Measurements from ENCODE around the gene CHI3L2. TPM values are rescaled to one million over a fixed set of nuclear protein-coding genes. Genes with fewer than 3 reads are reported as not detected.

CHI3L2 gene
- polyA plus RNA-seq, 1 donor, result 2.4 TPM

DNA sequence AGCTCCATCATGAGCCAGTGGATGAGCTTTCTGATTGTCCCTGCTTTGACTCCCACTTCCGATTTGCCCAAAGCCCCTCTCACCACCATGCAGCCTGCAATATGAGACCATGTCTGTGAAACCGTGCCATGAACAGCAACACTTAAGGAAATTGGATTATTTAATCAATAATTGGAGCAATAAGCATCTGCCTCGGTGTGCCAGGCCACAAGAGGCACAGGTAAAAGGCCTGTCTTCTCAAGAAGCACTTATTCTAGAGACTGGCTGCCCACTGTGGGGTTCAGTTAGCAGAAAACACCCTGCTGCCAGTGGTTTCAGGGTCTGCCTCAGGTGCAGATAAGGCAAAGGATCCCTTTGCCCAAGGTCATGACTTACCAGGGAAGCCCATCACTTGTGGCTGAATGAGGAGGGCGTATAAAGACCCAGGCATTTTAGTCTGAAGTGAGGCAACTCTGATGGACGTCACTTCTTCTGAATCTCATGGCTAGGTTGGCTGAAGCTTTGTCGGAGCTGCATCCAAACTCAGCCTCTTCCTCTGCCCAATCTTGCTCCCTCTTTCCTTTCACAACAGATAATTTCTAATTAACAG, 7.1 kb upstream of the CHI3L2 start:
- peaks cover 22% of the 10 kb centered on the region for H3K4me1 ChIP-seq (ENCODE audit: control insufficient read depth, insufficient read depth, low read length)
- H3K27ac ChIP-seq (ENCODE audit: low read length), result no peak overlapping the region
- WGBS (ENCODE audit: insufficient coverage, low lambda C conversion rate), result no CpG with 5 or more reads among the region's 6 CpGs

DNA sequence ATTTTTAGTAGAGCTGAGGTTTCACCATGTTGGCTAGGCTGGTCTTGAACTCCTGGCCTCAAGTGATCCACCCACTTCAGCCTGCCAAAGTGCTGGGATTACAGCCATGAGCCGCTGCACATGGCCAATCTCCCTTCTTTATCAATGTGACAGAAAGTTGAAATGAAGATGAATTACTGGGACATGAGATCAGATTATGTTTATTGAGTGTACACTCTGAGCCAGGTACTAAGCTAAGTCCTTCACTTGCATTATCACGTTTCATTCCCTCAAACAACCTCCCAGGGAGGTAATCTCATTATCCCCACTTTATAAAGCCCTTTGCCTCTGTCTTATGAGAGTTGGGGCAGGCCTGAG, 6.3 kb upstream of the CHI3L2 start:
- Histone ChIP-seq H3K27me3 (ENCODE audit: control insufficient read depth, insufficient read depth, low read length) (no peaks in the 10 kb centered on the region), H3K4me3 (ENCODE audit: low read length) (no peak overlapping the region), H3K9me3 (ENCODE audit: control insufficient read depth, low read depth, low read length) (no peaks in the 10 kb centered on the region), H3K27ac (ENCODE audit: low read length) (peak overlapping the region; percentile 9), H3K4me1 (ENCODE audit: control insufficient read depth, insufficient read depth, low read length) (peaks cover 15% of the 10 kb centered on the region), H3K36me3 (ENCODE audit: control insufficient read depth, insufficient read depth, low read length) (no peaks in the 10 kb centered on the region)
- no CpG with 5 or more reads among the region's 2 CpGs for WGBS (ENCODE audit: insufficient coverage, low lambda C conversion rate)
- DNase-seq, result no peak

More for the DNA sequence above, 7.1 kb upstream of the CHI3L2 start:
- Histone ChIP-seq H3K27me3 (ENCODE audit: control insufficient read depth, insufficient read depth, low read length) (no peaks in the 10 kb centered on the region), H3K4me3 (ENCODE audit: low read length) (no peak overlapping the region), H3K9me3 (ENCODE audit: control insufficient read depth, low read depth, low read length) (no peaks in the 10 kb centered on the region), H3K36me3 (ENCODE audit: control insufficient read depth, insufficient read depth, low read length) (no peaks in the 10 kb centered on the region)
- no peak for DNase-seq

DNA sequence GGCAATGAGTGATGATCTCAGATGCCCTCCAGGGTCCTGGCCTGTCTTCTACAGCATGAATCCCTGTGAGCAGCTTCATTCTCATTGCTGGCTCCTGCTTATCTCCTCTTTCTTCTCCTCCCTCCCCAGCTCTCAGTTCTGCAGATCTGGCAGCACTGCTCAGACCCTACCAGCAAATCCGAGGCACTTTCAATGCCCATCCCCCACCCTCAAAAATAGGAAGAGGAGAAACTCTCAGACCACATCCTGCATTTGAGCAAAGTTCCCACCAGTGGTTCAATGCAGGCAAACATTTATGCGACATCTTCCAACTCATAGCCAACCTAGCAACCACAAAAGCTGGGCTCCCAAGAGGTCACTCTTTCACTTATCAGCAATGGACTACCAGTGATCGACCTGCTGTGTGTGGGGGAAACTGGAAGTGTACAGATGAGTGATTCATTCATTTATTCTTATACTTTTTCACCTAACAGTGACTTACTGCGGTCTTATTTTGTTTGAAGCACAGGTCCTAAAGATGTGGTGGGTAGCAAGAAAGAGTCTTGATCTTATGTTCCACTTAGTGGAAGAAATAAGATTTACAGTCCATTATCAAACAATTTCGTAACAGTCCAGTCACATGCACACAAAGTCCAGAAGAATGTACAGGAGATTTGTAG, 5.8 kb upstream of the CHI3L2 start:
- peak overlapping the region; percentile 9 for H3K27ac ChIP-seq (ENCODE audit: low read length)
- no peaks in the 10 kb centered on the region for H3K27me3 ChIP-seq (ENCODE audit: control insufficient read depth, insufficient read depth, low read length)
- DNase-seq, result peak; percentile 30 to 59
- no peaks in the 10 kb centered on the region for H3K36me3 ChIP-seq (ENCODE audit: control insufficient read depth, insufficient read depth, low read length)
- 100% methylated on average over 1 of the region's 5 CpGs for WGBS (ENCODE audit: insufficient coverage, low lambda C conversion rate)
- no peak overlapping the region for H3K4me3 ChIP-seq (ENCODE audit: low read length)
- H3K4me1 ChIP-seq (ENCODE audit: control insufficient read depth, insufficient read depth, low read length), result peaks cover 12% of the 10 kb centered on the region
- no peaks in the 10 kb centered on the region for H3K9me3 ChIP-seq (ENCODE audit: control insufficient read depth, low read depth, low read length)

DNA sequence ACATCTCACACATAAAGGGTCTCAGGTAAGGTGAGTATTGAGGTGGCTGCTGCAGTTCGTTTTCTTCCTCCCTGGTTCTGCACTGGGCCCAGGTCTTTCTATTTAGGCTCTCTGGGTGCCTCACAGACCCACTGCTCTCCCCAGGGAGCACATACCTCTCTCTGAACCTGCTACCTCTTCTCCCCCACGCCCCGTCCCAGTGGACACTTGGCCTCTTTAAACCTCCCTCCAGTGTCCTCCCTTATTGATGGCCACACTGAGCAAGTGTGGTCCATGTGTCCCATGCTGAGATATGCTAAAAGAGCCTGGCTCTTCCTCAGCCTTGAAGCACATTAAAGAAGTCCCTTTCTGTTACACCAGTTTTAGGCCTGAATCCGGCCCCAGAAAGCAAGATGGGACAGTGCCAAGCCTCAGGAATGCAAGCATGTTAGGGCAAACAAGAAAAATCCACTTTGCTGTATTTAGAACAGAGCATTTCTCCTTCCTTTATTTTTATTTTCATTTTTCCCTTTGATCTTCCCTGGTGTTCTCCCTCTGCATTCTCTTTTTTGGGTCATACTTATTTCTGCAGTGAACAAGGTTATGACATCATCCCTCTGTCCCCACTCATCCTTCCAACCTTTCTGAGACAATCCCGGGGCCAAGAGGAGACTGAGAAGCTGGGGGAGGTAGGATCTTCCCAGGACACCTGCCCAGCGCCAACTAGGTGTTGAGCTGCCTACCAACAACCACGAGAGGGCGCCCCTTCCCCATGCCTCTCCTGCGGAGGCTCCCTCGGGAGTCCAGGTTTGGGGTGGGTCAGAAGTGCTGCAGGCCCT, 5.0 kb upstream of the CHI3L2 start:
- Histone ChIP-seq H3K36me3 (ENCODE audit: control insufficient read depth, insufficient read depth, low read length) (no peaks in the 10 kb centered on the region), H3K4me1 (ENCODE audit: control insufficient read depth, insufficient read depth, low read length) (peaks cover 12% of the 10 kb centered on the region), H3K4me3 (ENCODE audit: low read length) (no peak overlapping the region), H3K9me3 (ENCODE audit: control insufficient read depth, low read depth, low read length) (no peaks in the 10 kb centered on the region), H3K27ac (ENCODE audit: low read length) (no peak overlapping the region), H3K27me3 (ENCODE audit: control insufficient read depth, insufficient read depth, low read length) (no peaks in the 10 kb centered on the region)
- no CpG with 5 or more reads among the region's 10 CpGs for WGBS (ENCODE audit: insufficient coverage, low lambda C conversion rate)
- peak; percentile 49 to 53 for DNase-seq

DNA sequence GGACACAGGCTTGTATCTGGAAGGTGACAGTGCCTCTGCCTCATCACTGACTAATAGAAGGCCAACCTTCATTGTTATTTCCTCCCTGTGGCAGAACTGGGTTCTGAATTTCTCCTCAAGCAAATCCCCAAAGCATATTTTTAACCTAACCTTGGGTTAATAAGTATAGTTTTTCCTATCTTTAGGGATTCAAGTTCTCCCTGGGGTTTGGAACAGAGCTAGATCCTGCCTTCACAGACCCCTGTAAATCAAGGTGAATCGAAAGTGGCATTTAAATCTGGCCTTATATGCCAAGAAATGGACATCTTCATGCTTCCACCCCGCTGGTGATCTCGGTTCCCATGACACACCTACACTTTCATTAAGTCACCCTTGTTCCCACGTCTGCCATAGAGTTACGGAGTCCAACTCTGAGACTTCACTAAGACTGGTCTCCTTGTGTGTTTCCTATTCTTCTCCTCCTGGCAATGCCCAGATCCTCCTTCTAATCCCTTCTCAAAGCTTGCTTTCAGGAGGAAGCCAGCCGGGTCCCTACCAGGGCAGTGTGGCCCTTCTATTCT, 4.3 kb upstream of the CHI3L2 start:
- H3K4me1 ChIP-seq (ENCODE audit: control insufficient read depth, insufficient read depth, low read length), result peaks cover 12% of the 10 kb centered on the region
- H3K27me3 ChIP-seq (ENCODE audit: control insufficient read depth, insufficient read depth, low read length), result no peaks in the 10 kb centered on the region
- no peak overlapping the region for H3K4me3 ChIP-seq (ENCODE audit: low read length)
- H3K27ac ChIP-seq (ENCODE audit: low read length), result no peak overlapping the region
- WGBS (ENCODE audit: insufficient coverage, low lambda C conversion rate), result 70% methylated on average over 3 of the region's 6 CpGs
- DNase-seq, result no peak
- H3K36me3 ChIP-seq (ENCODE audit: control insufficient read depth, insufficient read depth, low read length), result no peaks in the 10 kb centered on the region
- H3K9me3 ChIP-seq (ENCODE audit: control insufficient read depth, low read depth, low read length), result no peaks in the 10 kb centered on the region

DNA sequence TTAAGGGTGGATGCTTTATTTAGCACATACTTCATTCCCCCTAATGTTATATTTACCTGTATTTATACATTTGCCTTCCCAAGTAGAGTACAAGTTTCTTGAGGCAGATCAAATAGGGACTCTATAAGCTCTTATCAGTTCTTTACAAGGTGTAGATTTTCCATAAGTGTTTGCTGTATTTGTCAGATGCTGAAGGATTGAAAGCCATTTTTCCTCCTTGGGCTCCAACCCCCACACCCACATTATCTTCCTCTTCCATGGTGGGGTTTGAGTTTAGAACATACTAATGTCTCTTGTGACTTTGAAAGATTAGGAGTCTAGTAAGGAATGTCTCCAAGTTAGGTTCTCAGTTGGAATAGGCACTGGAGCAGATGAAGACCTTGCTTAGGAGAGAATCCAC, 2.4 kb upstream of the CHI3L2 start:
- Histone ChIP-seq H3K4me1 (ENCODE audit: control insufficient read depth, insufficient read depth, low read length) (peaks cover 12% of the 10 kb centered on the region), H3K27me3 (ENCODE audit: control insufficient read depth, insufficient read depth, low read length) (no peaks in the 10 kb centered on the region), H3K4me3 (ENCODE audit: low read length) (no peak overlapping the region), H3K9me3 (ENCODE audit: control insufficient read depth, low read depth, low read length) (no peaks in the 10 kb centered on the region), H3K36me3 (ENCODE audit: control insufficient read depth, insufficient read depth, low read length) (no peaks in the 10 kb centered on the region), H3K27ac (ENCODE audit: low read length) (no peak overlapping the region)
- no peak for DNase-seq

DNA sequence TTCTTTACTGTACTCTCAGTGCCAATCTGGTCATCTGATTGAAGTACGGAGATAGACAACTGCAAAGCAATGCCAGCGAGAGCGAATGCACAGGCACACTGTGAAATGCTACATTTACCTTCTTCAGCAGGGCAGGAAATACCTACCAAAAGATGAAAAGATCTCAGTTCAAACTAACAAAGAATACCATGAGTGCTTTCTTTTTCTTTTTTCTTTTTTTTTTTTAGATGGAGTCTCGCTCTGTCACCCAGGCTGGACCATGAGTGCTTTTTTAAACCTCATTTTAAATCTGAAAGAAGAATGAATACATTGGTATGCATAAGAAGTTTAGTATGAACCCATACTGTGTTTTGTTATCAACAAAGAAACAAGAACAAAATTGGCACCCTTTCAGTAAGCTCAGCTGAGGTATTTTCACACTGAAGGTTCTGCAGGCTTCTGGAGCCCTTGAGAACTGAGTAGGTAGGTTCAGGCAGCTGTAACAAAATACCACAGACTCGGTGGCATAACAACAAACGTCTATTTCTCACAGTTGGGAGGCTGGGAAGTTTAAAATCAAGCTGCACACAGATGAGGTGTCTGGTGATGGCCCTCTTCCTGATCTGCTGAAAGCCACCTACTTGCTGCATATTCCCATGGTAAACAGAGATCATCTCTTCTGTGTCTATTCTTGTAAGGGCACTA, 1.7 kb upstream of the CHI3L2 start:
- Histone ChIP-seq H3K36me3 (ENCODE audit: control insufficient read depth, insufficient read depth, low read length) (no peaks in the 10 kb centered on the region), H3K4me1 (ENCODE audit: control insufficient read depth, insufficient read depth, low read length) (peaks cover 12% of the 10 kb centered on the region), H3K9me3 (ENCODE audit: control insufficient read depth, low read depth, low read length) (no peaks in the 10 kb centered on the region), H3K27me3 (ENCODE audit: control insufficient read depth, insufficient read depth, low read length) (no peaks in the 10 kb centered on the region), H3K4me3 (ENCODE audit: low read length) (no peak overlapping the region), H3K27ac (ENCODE audit: low read length) (no peak overlapping the region)
- DNase-seq, result no peak
- 33% methylated on average over 1 of the region's 6 CpGs for WGBS (ENCODE audit: insufficient coverage, low lambda C conversion rate)

DNA sequence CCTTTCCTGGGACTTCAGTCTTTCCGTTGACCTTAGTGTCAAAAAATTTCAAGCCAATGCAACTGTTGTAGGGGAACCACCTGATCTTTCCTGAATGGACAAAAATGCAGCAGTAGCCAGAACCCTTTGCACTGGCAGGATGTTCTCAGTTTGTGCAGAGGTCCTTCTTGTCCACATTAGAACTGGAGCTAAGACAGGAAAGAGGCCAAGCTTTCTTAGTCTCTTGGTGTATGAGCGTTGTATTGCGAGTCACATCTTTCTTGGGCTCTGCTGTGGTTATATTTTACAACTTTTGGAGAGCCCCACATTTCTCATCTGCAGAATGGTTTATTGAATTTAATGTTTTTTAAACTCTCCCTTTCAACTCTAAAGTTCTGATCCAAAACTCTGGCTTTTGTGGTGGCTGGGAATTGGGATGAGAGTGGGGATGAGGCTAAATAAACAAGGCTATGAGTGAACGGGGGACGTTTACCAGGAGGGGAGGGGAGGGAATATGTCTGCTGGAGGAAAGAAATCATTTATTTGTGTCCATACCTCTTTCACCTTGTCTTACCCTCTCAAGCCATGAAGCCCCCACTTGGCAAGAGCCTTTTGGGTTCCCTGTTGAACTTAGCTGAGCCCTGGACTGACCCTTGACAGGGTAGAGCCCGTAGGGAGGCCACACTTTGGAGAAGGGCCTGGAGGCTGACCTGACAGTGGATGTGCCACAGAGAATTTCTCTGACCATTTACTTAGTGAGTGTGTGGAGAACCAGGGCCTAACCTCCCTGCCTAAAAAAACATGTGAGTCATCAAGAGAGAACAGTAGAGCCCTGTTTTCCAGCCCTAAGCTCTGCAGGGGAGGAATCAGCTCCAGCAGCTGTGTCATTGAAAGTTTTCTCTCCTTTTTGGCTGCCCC, 586 bp downstream of the CHI3L2 start:
- 50% methylated on average over 2 of the region's 6 CpGs for WGBS (ENCODE audit: insufficient coverage, low lambda C conversion rate)
- Histone ChIP-seq H3K9me3 (ENCODE audit: control insufficient read depth, low read depth, low read length) (no peaks in the 10 kb centered on the region), H3K27me3 (ENCODE audit: control insufficient read depth, insufficient read depth, low read length) (no peaks in the 10 kb centered on the region), H3K36me3 (ENCODE audit: control insufficient read depth, insufficient read depth, low read length) (no peaks in the 10 kb centered on the region), H3K4me1 (ENCODE audit: control insufficient read depth, insufficient read depth, low read length) (no peaks in the 10 kb centered on the region), H3K4me3 (ENCODE audit: low read length) (no peak overlapping the region), H3K27ac (ENCODE audit: low read length) (no peak overlapping the region)
- DNase-seq, result no peak

DNA sequence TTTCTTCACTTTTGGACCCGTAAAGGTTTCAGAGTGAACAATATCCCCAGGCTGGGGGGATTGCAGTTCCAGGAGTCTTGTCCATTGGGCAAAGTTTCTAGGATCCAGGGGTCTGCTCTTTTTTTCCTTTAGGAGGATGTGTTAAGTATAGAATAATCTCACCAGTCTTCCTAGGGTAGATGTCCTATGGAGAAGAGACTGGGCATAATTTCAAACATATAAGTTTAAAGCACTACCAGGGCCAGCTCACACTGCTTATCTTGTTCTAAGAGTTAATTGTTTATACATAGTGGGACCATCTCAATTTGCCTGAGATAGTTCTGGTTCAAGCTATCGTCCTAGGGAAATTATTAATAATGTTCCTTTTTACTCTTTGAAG, 1.2 kb downstream of the CHI3L2 start:
- DNase-seq, result no peak
- Histone ChIP-seq H3K36me3 (ENCODE audit: control insufficient read depth, insufficient read depth, low read length) (no peaks in the 10 kb centered on the region), H3K27ac (ENCODE audit: low read length) (no peak overlapping the region), H3K4me1 (ENCODE audit: control insufficient read depth, insufficient read depth, low read length) (no peaks in the 10 kb centered on the region), H3K4me3 (ENCODE audit: low read length) (no peak overlapping the region), H3K9me3 (ENCODE audit: control insufficient read depth, low read depth, low read length) (no peaks in the 10 kb centered on the region), H3K27me3 (ENCODE audit: control insufficient read depth, insufficient read depth, low read length) (no peaks in the 10 kb centered on the region)
- no CpG with 5 or more reads among the region's 2 CpGs for WGBS (ENCODE audit: insufficient coverage, low lambda C conversion rate)
